Daoy (cell line): ENCODE measurements around the gene APH1B. TPM values are rescaled to one million over a fixed set of nuclear protein-coding genes. Genes with fewer than 3 reads are reported as not detected.
A peak's percentile ranks its signal among the peaks of the same experiment; 100 is the strongest.

Experiments
- DNase-seq: peaks from one replicate; pipeline ENCODE4 v3.0.0-alpha.2; 2015; ENCODE audit warnings: low read depth
- total RNA-seq: library from RNA; depleted of rRNA; stranded (reverse); fragments of >200 nt; shearing (Covaris generic); gene quantifications from 2 replicates; pipeline ENCODE4 v1.2.3, GENCODE V29; 2014

The APH1B gene
- total RNA-seq, 1 experiment from 2014 or later, result 8.1 TPM

DNA sequence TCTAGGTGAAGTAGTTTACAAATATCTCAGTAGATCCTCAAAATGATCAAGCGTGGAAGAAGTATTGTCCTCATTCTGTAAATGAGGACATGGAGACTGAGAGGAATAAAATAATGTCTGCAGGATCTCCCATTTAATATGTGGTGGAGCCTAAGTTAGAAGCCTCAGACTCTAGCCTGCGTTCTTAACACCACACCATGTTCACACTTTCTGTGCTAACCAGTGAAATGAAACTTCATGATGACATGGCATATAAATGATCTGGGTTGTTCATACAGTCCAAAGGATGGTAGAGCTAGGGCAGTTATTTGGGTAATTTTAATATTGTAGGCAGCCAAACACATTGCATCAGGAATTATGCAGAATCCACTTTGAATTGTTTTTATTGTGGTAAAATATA, 25.1 kb upstream of the APH1B start:
- DNase-seq, result no peak

- no peak for DNase-seq
Measured at GRCh38 chr15:63254991-63255390, 22.4 kb upstream of the APH1B start.

- DNase-seq, result no peak
Measured at GRCh38 chr15:63255489-63255990, 21.9 kb upstream of the APH1B start.

- peak; percentile 57 for DNase-seq
Measured at GRCh38 chr15:63256433-63257274, 20.8 kb upstream of the APH1B start.

- no peak for DNase-seq
Measured at GRCh38 chr15:63258658-63259057, 18.7 kb upstream of the APH1B start.

- no peak for DNase-seq
Measured at GRCh38 chr15:63260791-63261190, 16.6 kb upstream of the APH1B start.

DNA sequence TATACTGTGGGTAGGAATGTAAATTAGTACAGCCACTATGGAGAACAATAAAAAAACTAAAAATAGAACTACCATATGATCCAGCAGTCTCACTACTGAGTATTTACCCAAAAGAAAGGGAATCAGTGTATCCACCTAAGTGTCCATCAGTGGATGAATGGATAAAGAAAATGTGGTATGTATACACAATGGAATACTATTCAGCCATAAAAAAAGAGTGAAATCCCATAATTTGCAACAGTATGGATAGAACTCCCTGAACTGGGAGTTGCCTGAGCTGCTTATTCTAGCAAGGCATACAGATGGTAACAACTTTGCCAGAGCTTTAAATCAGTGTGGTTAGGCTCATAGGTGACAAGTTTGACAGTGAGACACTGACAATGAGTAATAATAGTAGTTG, 16.1 kb upstream of the APH1B start:
- no peak for DNase-seq

DNA sequence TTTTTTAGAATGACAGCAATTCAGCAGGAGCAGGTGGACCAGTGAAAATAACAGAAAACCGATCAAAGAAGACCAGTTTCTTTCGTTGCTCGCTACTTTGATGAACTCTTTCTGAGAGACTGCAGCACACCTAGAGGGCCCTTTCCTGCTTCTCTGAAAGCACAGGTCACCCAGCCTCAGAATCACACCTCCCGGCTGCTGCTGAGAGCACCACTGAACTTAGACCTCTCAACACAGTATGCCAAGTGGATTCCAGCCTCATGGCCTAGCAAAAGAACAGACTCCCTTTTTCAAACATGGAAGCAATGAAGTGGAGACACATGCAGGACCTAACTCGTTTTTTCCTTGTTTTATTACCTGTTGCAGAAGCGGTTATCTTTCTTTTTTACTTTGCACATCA, 13.9 kb upstream of the APH1B start:
- no peak for DNase-seq

DNA sequence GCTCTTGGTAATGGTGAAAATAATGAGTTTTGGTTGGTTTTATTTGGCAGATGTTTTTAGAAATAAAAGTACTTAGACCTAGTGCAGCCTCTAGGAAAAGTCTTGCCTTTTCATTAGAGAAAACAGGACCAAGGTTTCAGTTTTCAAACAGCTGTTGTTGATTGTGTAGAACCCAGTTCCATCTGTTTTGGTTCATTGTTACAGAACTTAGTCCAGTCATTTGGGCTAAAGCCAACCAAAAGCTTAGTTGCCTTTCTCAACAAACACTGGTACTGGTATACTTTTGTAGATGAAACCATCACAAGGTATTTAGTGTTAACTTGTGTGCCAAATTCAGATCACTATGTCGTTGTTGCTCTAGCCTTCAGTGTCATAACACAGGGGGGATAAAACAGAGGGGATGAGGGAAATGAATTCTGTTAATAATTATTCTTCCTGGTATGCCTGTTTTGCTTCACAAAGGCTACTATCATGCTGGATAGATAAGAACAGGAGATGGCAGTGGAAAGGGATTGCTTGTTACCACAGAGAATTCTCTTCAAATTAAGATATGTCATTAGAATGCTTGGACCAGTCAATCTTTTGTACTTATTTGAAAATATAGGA, 12.6 kb upstream of the APH1B start:
- DNase-seq, result no peak

- DNase-seq, result no peak
Measured at GRCh38 chr15:63274427-63274826, 3.0 kb upstream of the APH1B start.

GRCh38 chr15:63276342-63277037, 915 bp upstream of the APH1B start:
- no peak for DNase-seq

GRCh38 chr15:63277893-63278456, 570 bp downstream of the APH1B start:
- no peak for DNase-seq

- DNase-seq, result no peak
Measured at GRCh38 chr15:63283126-63283525, 5.7 kb downstream of the APH1B start.

GRCh38 chr15:63284335-63284734, 6.9 kb downstream of the APH1B start:
- DNase-seq, result no peak

DNA sequence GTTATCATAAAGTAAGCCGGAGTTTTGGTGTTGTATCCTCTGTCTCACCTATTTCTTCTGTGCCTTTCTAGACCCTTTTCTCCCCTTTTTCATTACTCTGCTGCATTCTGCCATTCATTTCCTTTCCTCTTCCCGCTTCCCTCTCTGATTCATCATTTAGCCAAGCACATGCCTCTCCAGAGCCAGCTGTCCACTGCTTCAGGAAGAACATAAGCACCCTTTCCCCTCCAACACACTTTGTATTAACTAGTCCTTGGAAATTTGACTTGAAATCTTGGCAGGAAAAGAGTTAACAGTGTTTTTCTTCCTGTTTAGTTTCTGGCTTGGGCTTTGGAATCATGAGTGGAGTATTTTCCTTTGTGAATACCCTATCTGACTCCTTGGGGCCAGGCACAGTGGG, 9.7 kb downstream of the APH1B start:
- peak; percentile 19 for DNase-seq

- no peak for DNase-seq
Measured at GRCh38 chr15:63288342-63288741, 10.9 kb downstream of the APH1B start.

DNA sequence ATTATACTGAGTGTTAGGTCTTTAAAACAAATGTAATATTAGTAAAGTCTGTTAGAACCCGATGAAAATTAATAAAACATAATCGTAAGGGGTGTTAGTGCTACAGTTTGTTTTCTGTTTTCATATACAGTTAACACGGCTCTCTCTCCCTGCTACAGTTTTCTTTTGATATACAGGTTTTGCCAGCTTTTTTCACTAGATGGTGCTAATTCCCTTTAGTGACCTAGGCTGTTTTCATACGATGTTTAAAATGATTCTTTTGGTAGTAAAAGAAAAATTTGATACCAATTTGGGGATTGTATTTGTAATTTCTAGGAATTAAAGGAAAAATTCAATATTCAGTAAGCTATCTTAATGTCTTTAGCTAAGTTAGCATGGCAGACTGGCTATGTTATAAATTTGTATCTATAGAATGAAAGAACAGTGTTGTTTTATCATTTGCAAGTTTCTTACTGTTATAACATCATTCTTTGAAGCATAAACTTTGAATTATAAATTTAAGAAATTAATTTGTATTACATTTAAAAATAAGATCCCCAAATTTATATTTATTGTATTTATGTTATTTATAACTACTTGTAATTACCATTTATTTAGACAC, 11.5 kb downstream of the APH1B start:
- DNase-seq, result peak; percentile 29

DNA sequence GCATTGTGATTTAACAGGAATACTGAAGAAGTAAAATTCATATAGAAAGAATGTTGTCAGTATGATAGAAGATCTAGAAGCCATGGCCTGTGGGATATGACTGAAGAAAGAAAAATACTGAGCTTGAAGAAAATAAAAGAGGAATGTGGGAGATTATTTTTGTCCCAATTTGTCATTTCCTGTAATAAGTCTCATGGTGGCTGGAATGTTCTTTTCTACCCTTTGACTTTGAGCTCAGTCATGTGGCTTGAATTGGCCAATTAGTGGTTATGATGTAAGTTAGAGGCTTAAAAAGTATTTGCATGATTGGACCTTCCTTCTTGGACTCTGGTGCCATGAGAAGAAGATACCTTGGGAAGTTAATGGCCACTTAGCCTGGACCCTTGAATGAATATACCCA, 14.1 kb downstream of the APH1B start:
- peak; percentile 70 for DNase-seq

GRCh38 chr15:63292241-63292640, 14.8 kb downstream of the APH1B start:
- no peak for DNase-seq

- no peak for DNase-seq
Measured at GRCh38 chr15:63292771-63293170, 15.4 kb downstream of the APH1B start.

- no peak for DNase-seq
Measured at GRCh38 chr15:63294359-63294758, 17.0 kb downstream of the APH1B start.

- no peak for DNase-seq
Measured at GRCh38 chr15:63295341-63295740, 17.9 kb downstream of the APH1B start.
